Mesenchymal stem cell (in vitro differentiated cells and primary cell): ENCODE results near the gene CSNK1D.
A peak's percentile ranks its signal among the peaks of the same experiment; 100 is the strongest.

ENCODE experiments used
- DNase-seq: peaks from one replicate; pipeline ENCODE4 v3.0.0-alpha.2; 2013
- H2AFZ ChIP-seq: one replicate; pipeline ENCODE4 v1.6.1; 2013; ENCODE audit warnings: low read depth, mild to moderate bottlenecking, control low read depth, inconsistent platforms, low read length, moderate library complexity
- H2AK5ac ChIP-seq: 2 replicates; pipeline ENCODE4 v1.6.1; 2013; ENCODE audit warnings: low read length, moderate library complexity, mild to moderate bottlenecking, inconsistent platforms; ENCODE audit not compliant: severe bottlenecking
- H2BK120ac ChIP-seq: one replicate; pipeline ENCODE4 v1.6.1; 2013; ENCODE audit warnings: low read depth, mild to moderate bottlenecking, inconsistent platforms, low read length, moderate library complexity
- H2BK12ac ChIP-seq, 2 experiments: one replicate each; pipeline ENCODE4 v1.6.1; 2013; ENCODE audit warnings: inconsistent platforms in 2 of 2, low read length in 2 of 2, mild to moderate bottlenecking in 2 of 2, moderate library complexity in 2 of 2, control low read depth in 1 of 2
- H2BK15ac ChIP-seq: one replicate; pipeline ENCODE4 v1.6.1; 2013; ENCODE audit warnings: mild to moderate bottlenecking, low read depth, inconsistent platforms; ENCODE audit not compliant: poor library complexity, severe bottlenecking
- H2BK5ac ChIP-seq: 2 replicates; pipeline ENCODE4 v1.6.1; 2013; ENCODE audit warnings: low read depth, mild to moderate bottlenecking, low read length, control low read depth, inconsistent platforms; ENCODE audit not compliant: poor library complexity, severe bottlenecking
- H3K14ac ChIP-seq, 2 experiments: one replicate each; pipeline ENCODE4 v1.6.1; 2013; ENCODE audit warnings: inconsistent platforms in 2 of 2, low read length in 2 of 2, control low read depth in 1 of 2, mild to moderate bottlenecking in 1 of 2, moderate library complexity in 1 of 2
- H3K18ac ChIP-seq, 2 experiments: one replicate each; pipeline ENCODE4 v1.6.1; 2013; ENCODE audit warnings: inconsistent platforms in 2 of 2, low read length in 2 of 2, control low read depth in 1 of 2, low read depth in 1 of 2, mild to moderate bottlenecking in 1 of 2
- H3K23ac ChIP-seq, 2 experiments: one replicate each; pipeline ENCODE4 v1.6.1; 2013; ENCODE audit warnings: inconsistent platforms in 2 of 2, low read length in 2 of 2, mild to moderate bottlenecking in 2 of 2, moderate library complexity in 2 of 2, control low read depth in 1 of 2
- H3K27ac ChIP-seq: 2 replicates; pipeline ENCODE4 v1.5.1; 2013; ENCODE audit warnings: mild to moderate bottlenecking, moderate library complexity, low read length, control low read depth, inconsistent platforms; ENCODE audit not compliant: poor library complexity, severe bottlenecking
- H3K27me3 ChIP-seq, 2 experiments: 2 replicates each; pipeline versions ENCODE4 v1.6.1 to v1.7.0; 2013; ENCODE audit warnings: low read length in 2 of 2, mild to moderate bottlenecking in 2 of 2, moderate library complexity in 2 of 2, control low read depth in 1 of 2, inconsistent platforms in 1 of 2; ENCODE audit not compliant: control insufficient read depth in 1 of 2, insufficient read depth in 1 of 2
- H3K36me3 ChIP-seq, 2 experiments: 2 replicates each; pipeline versions ENCODE4 v1.6.1 to v1.7.0; 2013; ENCODE audit warnings: low read length in 2 of 2, control low read depth in 1 of 2, inconsistent platforms in 1 of 2, low read depth in 1 of 2, mild to moderate bottlenecking in 1 of 2; ENCODE audit not compliant: insufficient read depth in 2 of 2, control insufficient read depth in 1 of 2
- H3K4ac ChIP-seq, 2 experiments: one replicate each; pipeline ENCODE4 v1.6.1; 2013; ENCODE audit warnings: inconsistent platforms in 2 of 2, low read length in 2 of 2, mild to moderate bottlenecking in 2 of 2, moderate library complexity in 2 of 2, control low read depth in 1 of 2, low read depth in 1 of 2
- H3K4me1 ChIP-seq: 2 replicates; pipeline ENCODE4 v1.6.1; 2013; ENCODE audit warnings: low read depth, low read length, control low read depth; ENCODE audit not compliant: control insufficient read depth, insufficient read depth
- H3K4me2 ChIP-seq: 2 replicates; pipeline ENCODE4 v1.6.1; 2013; ENCODE audit warnings: low read length, mild to moderate bottlenecking, inconsistent platforms; ENCODE audit not compliant: poor library complexity, severe bottlenecking
- H3K4me3 ChIP-seq, 2 experiments: 2 replicates each; pipeline versions ENCODE4 v1.5.1 to v1.7.0; 2013; ENCODE audit warnings: low read length in 2 of 2, mild to moderate bottlenecking in 2 of 2, control low read depth in 1 of 2, low read depth in 1 of 2; ENCODE audit not compliant: insufficient read depth in 1 of 2
- H3K79me1 ChIP-seq: replicated peaks from 2 replicates; pipeline ENCODE4 v1.6.1; 2013; ENCODE audit warnings: mild to moderate bottlenecking, control low read depth, low read length, inconsistent platforms; ENCODE audit not compliant: poor library complexity, severe bottlenecking
- H3K9ac ChIP-seq: 2 replicates; pipeline ENCODE4 v1.7.0; 2013; ENCODE audit warnings: mild to moderate bottlenecking, low read length, moderate library complexity
- H3K9me3 ChIP-seq: 2 replicates; pipeline ENCODE4 v1.7.0; 2013; ENCODE audit warnings: mild to moderate bottlenecking, low read length; ENCODE audit not compliant: control insufficient read depth
- H4K8ac ChIP-seq: one replicate; pipeline ENCODE4 v1.6.1; 2013; ENCODE audit warnings: inconsistent platforms, mild to moderate bottlenecking, low read length, moderate library complexity
- H4K91ac ChIP-seq: one replicate; pipeline ENCODE4 v1.6.1; 2013; ENCODE audit warnings: mild to moderate bottlenecking, low read length, inconsistent platforms
- WGBS: methylation state at CpG from one replicate; pipeline ENCODE4 v1.1.7; 2013; ENCODE audit warnings: mixed read lengths; 5-methylcytosine and 5-hydroxymethylcytosine counted together

The CSNK1D gene

GRCh38 chr17:82245134-82246039 is 28.1 kb downstream of the CSNK1D start:
- no peak overlapping the region for H2AK5ac ChIP-seq
- no peak overlapping the region for H4K91ac ChIP-seq
- peaks cover 80 to 98% of the 10 kb centered on the region in 2 experiments for H3K36me3 ChIP-seq
- H3K4me1 ChIP-seq: peaks cover 54% of the 10 kb centered on the region
- H3K4me2 ChIP-seq: no peak overlapping the region
- H3K79me1 ChIP-seq: peaks cover 7% of the 10 kb centered on the region
- H2AFZ ChIP-seq: no peak overlapping the region
- H3K4me3 ChIP-seq: no peak overlapping the region
- H3K27ac ChIP-seq: no peak overlapping the region
- H3K23ac ChIP-seq: no peak overlapping the region
- H2BK120ac ChIP-seq: no peak overlapping the region
- no peak overlapping the region for H3K14ac ChIP-seq
- H2BK15ac ChIP-seq: no peak overlapping the region
- H4K8ac ChIP-seq: no peak overlapping the region
- WGBS: 96% methylated on average over 47 of the region's 47 CpGs
- no peak overlapping the region for H3K18ac ChIP-seq
- no peaks in the 10 kb centered on the region for H3K9me3 ChIP-seq
- no peak overlapping the region for H3K4ac ChIP-seq
- no peaks in the 10 kb centered on the region for H3K27me3 ChIP-seq
- no peak overlapping the region for H2BK12ac ChIP-seq
- H3K9ac ChIP-seq: peak overlapping the region; percentile 45
- DNase-seq: no peak
- H2BK5ac ChIP-seq: no peak overlapping the region

- H3K4me1 ChIP-seq: peaks cover 60% of the 10 kb centered on the region
- no peak overlapping the region for H3K4me2 ChIP-seq
- no peak overlapping the region for H2BK15ac ChIP-seq
- 93% methylated on average over 39 of the region's 39 CpGs for WGBS
- H3K14ac ChIP-seq: no peak overlapping the region
- no peaks in the 10 kb centered on the region for H3K9me3 ChIP-seq
- no peak overlapping the region for H2BK5ac ChIP-seq
- no peaks in the 10 kb centered on the region for H3K27me3 ChIP-seq
- no peak overlapping the region for H3K4me3 ChIP-seq
- H2BK120ac ChIP-seq: no peak overlapping the region
- no peak overlapping the region for H2AK5ac ChIP-seq
- H4K91ac ChIP-seq: no peak overlapping the region
- no peak overlapping the region for H2BK12ac ChIP-seq
- no peak overlapping the region for H3K27ac ChIP-seq
- no peak overlapping the region for H3K23ac ChIP-seq
- peaks cover 7% of the 10 kb centered on the region for H3K79me1 ChIP-seq
- no peak overlapping the region for H2AFZ ChIP-seq
- H3K36me3 ChIP-seq: peaks cover 80 to 98% of the 10 kb centered on the region in 2 experiments
- no peak overlapping the region for H3K9ac ChIP-seq
- no peak overlapping the region for H3K18ac ChIP-seq
- DNase-seq: no peak
- no peak overlapping the region for H3K4ac ChIP-seq
- no peak overlapping the region for H4K8ac ChIP-seq
These were observed 28.9 kb downstream of the CSNK1D start for GRCh38 chr17:82244413-82245133.

GRCh38 chr17:82243648-82244412 is 29.7 kb downstream of the CSNK1D start:
- no peak overlapping the region for H2BK15ac ChIP-seq
- no peak overlapping the region for H3K23ac ChIP-seq
- no peaks in the 10 kb centered on the region for H3K9me3 ChIP-seq
- H3K4me2 ChIP-seq: no peak overlapping the region
- no peak overlapping the region for H3K27ac ChIP-seq
- no peaks in the 10 kb centered on the region for H3K27me3 ChIP-seq
- peaks cover 67% of the 10 kb centered on the region for H3K4me1 ChIP-seq
- no peak overlapping the region for H3K9ac ChIP-seq
- no peak for DNase-seq
- 95% methylated on average over 19 of the region's 19 CpGs for WGBS
- no peak overlapping the region for H2AK5ac ChIP-seq
- H4K91ac ChIP-seq: no peak overlapping the region
- H2BK12ac ChIP-seq: no peak overlapping the region
- H3K79me1 ChIP-seq: peaks cover 7% of the 10 kb centered on the region
- H3K4ac ChIP-seq: no peak overlapping the region
- no peak overlapping the region for H2BK120ac ChIP-seq
- H2BK5ac ChIP-seq: no peak overlapping the region
- peaks cover 80 to 98% of the 10 kb centered on the region in 2 experiments for H3K36me3 ChIP-seq
- H3K18ac ChIP-seq: no peak overlapping the region
- H2AFZ ChIP-seq: no peak overlapping the region
- H4K8ac ChIP-seq: peak overlapping the region; percentile 42
- H3K4me3 ChIP-seq: no peak overlapping the region
- no peak overlapping the region for H3K14ac ChIP-seq
